HL-60 (cell line): ENCODE measurements around the gene VMAC.

Source experiments
- DNase-seq, 2 experiments: peaks; one replicate each; pipeline ENCODE4 v3.0.0-alpha.2; 2010 to 2020; ENCODE audit warnings: low read depth in 1 of 2, low spot score in 1 of 2
- H3K27ac ChIP-seq: fragments of 250-450 bp; sonication (Bioruptor Pico); replicated peaks from 2 replicates; pipeline ENCODE4 v1.5.1; 2020; ENCODE audit warnings: mild to moderate bottlenecking, moderate library complexity
- H3K27me3 ChIP-seq: fragments of 250-450 bp; sonication (Bioruptor Pico); 2 replicates; pipeline ENCODE4 v1.5.1; 2021; ENCODE audit warnings: mild to moderate bottlenecking, moderate library complexity; ENCODE audit not compliant: insufficient read depth, poor library complexity, severe bottlenecking
- H3K4me3 ChIP-seq: replicated peaks from 2 replicates; pipeline ENCODE4 v1.5.1; 2011; ENCODE audit warnings: mild to moderate bottlenecking, control low read depth, low read length; ENCODE audit not compliant: insufficient read depth
- CTCF ChIP-seq: IDR thresholded peaks from one replicate; pipeline ENCODE4 v1.5.1; 2011; ENCODE audit warnings: low read length, control low read depth, inconsistent platforms; ENCODE audit not compliant: insufficient read depth
- GABPA ChIP-seq: IDR thresholded peaks from 2 replicates; pipeline ENCODE4 v1.6.1; 2012; ENCODE audit warnings: low read depth
- POLR2AphosphoS5 ChIP-seq: IDR thresholded peaks from 2 replicates; pipeline ENCODE4 v1.6.1; 2012; ENCODE audit warnings: low read depth
- REST ChIP-seq: IDR thresholded peaks from 2 replicates; pipeline ENCODE4 v1.6.1; 2012; ENCODE audit warnings: low read depth; ENCODE audit not compliant: insufficient replicate concordance
- SPI1 ChIP-seq: IDR thresholded peaks from 2 replicates; pipeline ENCODE4 v1.6.1; 2012; ENCODE audit warnings: low read depth, mild to moderate bottlenecking, borderline replicate concordance

Gene VMAC

GRCh38 chr19:5929179-5929578, 24.5 kb downstream of the VMAC start:
- H3K27me3 ChIP-seq, result no peaks in the 10 kb centered on the region
- TF ChIP-seq SPI1, result no peak
- TF ChIP-seq REST, result no peak
- TF ChIP-seq GABPA, result no peak
- TF ChIP-seq POLR2AphosphoS5, result no peak
- no peak for TF ChIP-seq CTCF
- DNase-seq, result no peak
- H3K4me3 ChIP-seq, result no peak overlapping the region
- H3K27ac ChIP-seq, result no peak overlapping the region

DNA sequence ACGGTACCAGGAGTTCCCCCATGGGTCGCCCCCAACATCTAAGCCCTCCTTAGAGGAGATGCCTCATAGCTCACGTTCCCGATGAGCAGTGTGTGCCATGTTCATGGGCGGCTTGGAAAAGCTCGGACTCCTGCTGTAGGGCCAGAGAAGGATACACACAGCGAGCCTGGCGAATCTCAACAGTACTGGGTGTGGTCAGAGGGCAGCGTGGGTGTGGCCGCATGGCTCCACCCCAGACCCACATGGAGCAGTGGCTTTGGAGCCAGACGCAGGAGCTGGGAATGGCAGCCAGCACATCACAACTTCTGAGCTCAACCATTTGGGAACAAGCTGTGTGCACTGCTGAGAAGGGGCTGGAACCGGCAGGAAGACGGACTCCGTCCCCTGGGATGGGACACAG, 25.0 kb downstream of the VMAC start:
- Histone ChIP-seq H3K27ac (no peak overlapping the region), H3K27me3 (no peaks in the 10 kb centered on the region), H3K4me3 (no peak overlapping the region)
- DNase-seq, result no peak
- no peak for TF ChIP-seq SPI1
- TF ChIP-seq POLR2AphosphoS5, result no peak
- TF ChIP-seq CTCF, result no peak

- TF ChIP-seq POLR2AphosphoS5 (no peak; the same call in 1 of the 2 replicates), CTCF (no peak), REST (no peak), SPI1 (no peak), GABPA (no peak)
- Histone ChIP-seq H3K4me3 (no peak overlapping the region), H3K27ac (no peak overlapping the region), H3K27me3 (no peaks in the 10 kb centered on the region)
- no peak for DNase-seq
Measured at GRCh38 chr19:5931251-5931650, 26.6 kb downstream of the VMAC start.

DNA sequence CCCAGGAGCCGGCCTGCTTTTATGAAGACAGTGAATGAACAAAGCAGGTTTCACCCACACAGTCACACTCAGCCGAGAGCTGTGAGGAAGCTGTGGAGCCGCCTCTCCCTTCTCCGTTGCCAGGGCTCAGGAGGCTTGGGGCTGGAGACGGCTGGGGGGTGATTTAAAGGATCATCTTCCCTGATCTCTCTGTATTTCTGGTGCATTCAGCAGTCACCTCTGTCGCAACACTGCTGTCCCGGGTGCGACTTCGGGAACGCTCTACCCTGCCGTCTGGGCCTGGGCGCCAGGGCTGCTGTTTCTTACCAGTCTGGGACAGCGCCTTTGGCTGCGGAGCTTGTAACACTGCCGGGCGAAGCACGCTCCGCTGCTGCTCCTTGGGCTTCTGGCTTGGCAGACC, 27.5 kb downstream of the VMAC start:
- H3K27me3 ChIP-seq, result no peaks in the 10 kb centered on the region
- no peak for DNase-seq
- no peak overlapping the region for H3K4me3 ChIP-seq
- TF ChIP-seq REST, result no peak
- H3K27ac ChIP-seq, result no peak overlapping the region
